Activated CD4-positive, alpha-beta T cell treated with anti-CD3 and anti-CD28 coated beads, Interleukin-2, Interleukin-6, amounts not matched to agents 100 ng/mL and 50 ng/mL, durations not matched to agents 16 hours and 8 hours (primary cell): ENCODE results near the gene MROH9.
"Not testable (repeated sequence)": the region's sequence is repeated elsewhere in the genome, so short reads cannot be mapped to it uniquely, and the experiment has no call there.

Experiments
- DNase-seq: peaks from one replicate; pipeline ENCODE4 v3.0.0-alpha.2; 2020

The MROH9 gene

GRCh38 chr1:170935231-170935630, at the start of gene MROH9:
Gene MROH9 (plus strand): TSS chr1:170935534. CDS start chr1:170945557, 10,023 bp downstream.
- DNase-seq = no peak

GRCh38 chr1:170885551-170885950, 49.8 kb upstream of the MROH9 start:
- DNase-seq = no peak

- no peak for DNase-seq
Measured at GRCh38 chr1:170886460-170886859, 48.9 kb upstream of the MROH9 start.

- DNase-seq = no peak
Measured at GRCh38 chr1:170887726-170888125, 47.6 kb upstream of the MROH9 start.

- no peak for DNase-seq
Measured at GRCh38 chr1:170891872-170892271, 43.5 kb upstream of the MROH9 start.

- no peak for DNase-seq
Measured at GRCh38 chr1:170893655-170894297, 41.6 kb upstream of the MROH9 start.

GRCh38 chr1:170903961-170904360, 31.4 kb upstream of the MROH9 start:
- DNase-seq = no peak

- no peak for DNase-seq
Measured at GRCh38 chr1:170908942-170909341, 26.4 kb upstream of the MROH9 start.

- DNase-seq = no peak
Measured at GRCh38 chr1:170910273-170910672, 25.1 kb upstream of the MROH9 start.

- DNase-seq = no peak
Measured at GRCh38 chr1:170917373-170917772, 18.0 kb upstream of the MROH9 start.

- not testable (repeated sequence) for DNase-seq
Measured at GRCh38 chr1:170924656-170925055, 10.7 kb upstream of the MROH9 start.

- no peak for DNase-seq
Measured at GRCh38 chr1:170927955-170928840, 7.1 kb upstream of the MROH9 start.

- no peak for DNase-seq
Measured at GRCh38 chr1:170929412-170929834, 5.9 kb upstream of the MROH9 start.

GRCh38 chr1:170929835-170930554, 5.3 kb upstream of the MROH9 start:
- peak; percentile 62 for DNase-seq

- no peak for DNase-seq
Measured at GRCh38 chr1:170931650-170932049, 3.7 kb upstream of the MROH9 start.

- DNase-seq = no peak
Measured at GRCh38 chr1:170932236-170932635, 3.1 kb upstream of the MROH9 start.

- DNase-seq = no peak
Measured at GRCh38 chr1:170938281-170938680, 2.9 kb downstream of the MROH9 start.

GRCh38 chr1:170939476-170939875, 4.1 kb downstream of the MROH9 start:
- DNase-seq = no peak

- not testable (repeated sequence) for DNase-seq
Measured at GRCh38 chr1:170951744-170952143, 16.4 kb downstream of the MROH9 start.

- no peak for DNase-seq
Measured at GRCh38 chr1:170959385-170959784, 24.1 kb downstream of the MROH9 start.

GRCh38 chr1:170964506-170964905, 29.2 kb downstream of the MROH9 start:
- no peak for DNase-seq

GRCh38 chr1:170967042-170967910, 31.9 kb downstream of the MROH9 start:
- peak; percentile 11 for DNase-seq

- DNase-seq = no peak
Measured at GRCh38 chr1:170970256-170970655, 34.9 kb downstream of the MROH9 start.
